CD14-positive monocyte (primary cell): ENCODE results near the gene DLGAP5. TPM values are rescaled to one million over a fixed set of nuclear protein-coding genes. Genes with fewer than 3 reads are reported as not detected.

Source experiments
- DNase-seq, 3 donors: peaks; one replicate each; pipeline ENCODE4 v3.0.0-alpha.2; 2011 to 2022
- H2AFZ ChIP-seq: 2 replicates; pipeline ENCODE4 v1.6.0; 2012; ENCODE audit warnings: mild to moderate bottlenecking, low read depth, low read length, inconsistent platforms; ENCODE audit not compliant: insufficient read depth, poor library complexity, severe bottlenecking
- H3K27ac ChIP-seq, 2 donors: 1 replicate in 1 of 2; 2 replicates in 1 of 2; pipeline ENCODE4 v1.5.1; 2012 to 2013; ENCODE audit warnings: low read length in 2 of 2, control low read depth in 1 of 2, inconsistent platforms in 1 of 2, low read depth in 1 of 2, mild to moderate bottlenecking in 1 of 2
- H3K27me3 ChIP-seq, 2 donors: one replicate each; pipeline versions ENCODE4 v1.6.0 to v1.6.1; 2011 to 2013; ENCODE audit warnings: low read length in 2 of 2; ENCODE audit not compliant: control insufficient read depth in 2 of 2, insufficient read depth in 2 of 2
- H3K36me3 ChIP-seq, 2 donors: replicated peaks in 1 of 2; 1 replicate in 1 of 2; 2 replicates in 1 of 2; pipeline versions ENCODE4 v1.5.1 to v1.6.1; 2012 to 2013; ENCODE audit warnings: low read length in 2 of 2, control low read depth in 1 of 2, inconsistent platforms in 1 of 2, mild to moderate bottlenecking in 1 of 2; ENCODE audit not compliant: insufficient read depth in 2 of 2, control insufficient read depth in 1 of 2
- H3K4me1 ChIP-seq, 2 donors: 1 replicate in 1 of 2; 2 replicates in 1 of 2; pipeline versions ENCODE4 v1.5.1 to v1.6.1; 2012 to 2013; ENCODE audit warnings: low read length in 2 of 2, control low read depth in 1 of 2, inconsistent platforms in 1 of 2, mild to moderate bottlenecking in 1 of 2, moderate library complexity in 1 of 2; ENCODE audit not compliant: insufficient read depth in 2 of 2, control insufficient read depth in 1 of 2
- H3K4me2 ChIP-seq: replicated peaks from 2 replicates; pipeline ENCODE3; 2012; ENCODE audit warnings: low read length, moderate library complexity, mild to moderate bottlenecking; ENCODE audit not compliant: poor library complexity, severe bottlenecking; ENCODE audit errors: extremely low read depth
- H3K4me3 ChIP-seq, 3 experiments: fragments of 200-600 bp in 1 of 3; sonication (generic) in 1 of 3; replicated peaks in 1 of 3; 1 replicate in 2 of 3; 2 replicates in 1 of 3; pipeline ENCODE4 v1.5.1; 2011 to 2013; ENCODE audit warnings: low read length in 3 of 3, mild to moderate bottlenecking in 3 of 3, control low read depth in 2 of 3, low read depth in 2 of 3, inconsistent platforms in 1 of 3, moderate library complexity in 1 of 3
- H3K79me2 ChIP-seq: 2 replicates; pipeline ENCODE4 v1.6.0; 2012; ENCODE audit warnings: mild to moderate bottlenecking, control low read depth, inconsistent platforms, low read length, moderate library complexity; ENCODE audit not compliant: insufficient read depth
- H3K9ac ChIP-seq: 2 replicates; pipeline ENCODE4 v1.6.0; 2017; ENCODE audit warnings: low read length, mild to moderate bottlenecking; ENCODE audit not compliant: insufficient read depth, poor library complexity, severe bottlenecking
- H3K9me3 ChIP-seq, 2 donors: replicated peaks in 1 of 2; 1 replicate in 1 of 2; 2 replicates in 1 of 2; pipeline versions ENCODE4 v1.5.1 to v1.6.1; 2012 to 2013; ENCODE audit warnings: low read length in 2 of 2, control low read depth in 1 of 2; ENCODE audit not compliant: control insufficient read depth in 1 of 2, insufficient read depth in 1 of 2
- H4K20me1 ChIP-seq: 2 replicates; pipeline ENCODE4 v1.6.0; 2012; ENCODE audit warnings: mild to moderate bottlenecking, low read length, control low read depth, moderate library complexity; ENCODE audit not compliant: insufficient read depth
- H3K27ac Mint-ChIP-seq, 7 donors: one replicate each; pipeline ENCODE4 v1.8.0; 2020; ENCODE audit warnings: mild to moderate bottlenecking in 7 of 7, mixed read lengths in 7 of 7, moderate library complexity in 6 of 7, inconsistent platforms in 2 of 7
- H3K27me3 Mint-ChIP-seq, 3 donors: one replicate each; pipeline ENCODE4 v1.8.0; 2021 to 2022; ENCODE audit warnings: low read depth in 3 of 3, mild to moderate bottlenecking in 3 of 3, mixed read lengths in 3 of 3, moderate library complexity in 3 of 3, inconsistent platforms in 1 of 3
- H3K36me3 Mint-ChIP-seq, 2 donors: one replicate each; pipeline ENCODE4 v1.8.0; 2020; ENCODE audit warnings: mixed read lengths in 2 of 2, inconsistent platforms in 1 of 2, mild to moderate bottlenecking in 1 of 2
- H3K4me1 Mint-ChIP-seq: one replicate; pipeline ENCODE4 v1.8.0; 2020; ENCODE audit warnings: mild to moderate bottlenecking, mixed read lengths
- H3K4me3 Mint-ChIP-seq, 2 donors: one replicate each; pipeline ENCODE4 v1.8.0; 2020; ENCODE audit warnings: mild to moderate bottlenecking in 2 of 2, mixed read lengths in 2 of 2, moderate library complexity in 1 of 2
- H3K9me3 Mint-ChIP-seq, 7 donors: one replicate each; pipeline ENCODE4 v1.8.0; 2020 to 2022; ENCODE audit warnings: mixed read lengths in 7 of 7, mild to moderate bottlenecking in 6 of 7, moderate library complexity in 6 of 7, inconsistent platforms in 2 of 7
- CTCF ChIP-seq: fragments of 200-600 bp; IDR thresholded peaks from one replicate; pipeline ENCODE4 v1.8.0; 2022; ENCODE audit warnings: antibody characterized with exemption, mild to moderate bottlenecking
- WGBS: methylation state at CpG from one replicate; pipeline ENCODE4 v1.1.5; 2013; ENCODE audit warnings: missing lambda C conversion rate; ENCODE audit not compliant: insufficient coverage; 5-methylcytosine and 5-hydroxymethylcytosine counted together
- intact Hi-C, 2 donors: fragments of 100-400 bp; cut with micrococcal nuclease; formaldehyde crosslinking; loops; one replicate each; pipeline versions ENCODE4 v1.15.0 to v1.15.1; 2023
- polyA plus RNA-seq, 3 donors: library from polyadenylated mRNA; depleted of rRNA in 1 of 3; unstranded in 2 of 3; stranded (reverse) in 1 of 3; fragments of 300-500 nt in 2 of 3; fragments of >200 nt in 1 of 3; fragmentation: Illumina TruSeq in 2 of 3; gene quantifications; 1 replicate in 2 of 3; 2 replicates in 1 of 3; pipeline ENCODE4 v1.2.3, GENCODE V29; 2012 to 2021

Gene DLGAP5
- polyA plus RNA-seq, 3 donors: 0.23 TPM; not detected in 2

- no peak for TF ChIP-seq CTCF
- H3K4me3 Mint-ChIP-seq: no peak overlapping the region
- no peak overlapping the region for H3K27ac Mint-ChIP-seq
- no peak for DNase-seq
- peaks cover 7% of the 10 kb centered on the region for H3K4me1 Mint-ChIP-seq
- no peaks in the 10 kb centered on the region for H3K36me3 ChIP-seq
- H3K9me3 Mint-ChIP-seq: peaks cover 6 to 25% (median 18%) of the 10 kb centered on the region in 7 donors
- H2AFZ ChIP-seq: no peak overlapping the region
- H3K9ac ChIP-seq: no peak overlapping the region
- no peaks in the 10 kb centered on the region for H3K27me3 Mint-ChIP-seq
- no CpG with 5 or more reads among the region's 2 CpGs for WGBS
- no peak overlapping the region for H3K4me2 ChIP-seq
- H3K79me2 ChIP-seq: no peaks in the 10 kb centered on the region
- intact Hi-C loops: no loop called here
- H3K4me3 ChIP-seq: no peak overlapping the region
- H4K20me1 ChIP-seq: no peaks in the 10 kb centered on the region
- peaks cover 12 to 15% of the 10 kb centered on the region in 2 donors for H3K9me3 ChIP-seq
- no peaks in the 10 kb centered on the region for H3K36me3 Mint-ChIP-seq
- H3K4me1 ChIP-seq: no peaks in the 10 kb centered on the region
- H3K27ac ChIP-seq: no peak overlapping the region
- H3K27me3 ChIP-seq: no peaks in the 10 kb centered on the region
These were observed 36.9 kb upstream of the DLGAP5 start for GRCh38 chr14:55228261-55228660.

- H3K36me3 Mint-ChIP-seq: no peaks in the 10 kb centered on the region
- H3K27ac Mint-ChIP-seq: no peak overlapping the region
- H4K20me1 ChIP-seq: no peaks in the 10 kb centered on the region
- no peak overlapping the region for H3K9ac ChIP-seq
- no peak overlapping the region for H3K4me3 ChIP-seq
- no peak for DNase-seq
- H3K27ac ChIP-seq: no peak overlapping the region
- intact Hi-C loops: no loop called here
- no peak overlapping the region for H3K4me2 ChIP-seq
- TF ChIP-seq CTCF: no peak
- no peak overlapping the region for H3K4me3 Mint-ChIP-seq
- H3K27me3 Mint-ChIP-seq: peaks cover 0 to 1% (median 0%) of the 10 kb centered on the region in 3 donors
- H3K36me3 ChIP-seq: no peaks in the 10 kb centered on the region
- H3K79me2 ChIP-seq: no peaks in the 10 kb centered on the region
- H3K9me3 Mint-ChIP-seq: peaks cover 6 to 18% (median 17%) of the 10 kb centered on the region in 7 donors
- no peaks in the 10 kb centered on the region for H3K4me1 ChIP-seq
- peaks cover 7% of the 10 kb centered on the region for H3K4me1 Mint-ChIP-seq
- H2AFZ ChIP-seq: no peak overlapping the region
- H3K27me3 ChIP-seq: peaks cover 0 to 3% of the 10 kb centered on the region in 2 donors
- H3K9me3 ChIP-seq: peaks cover 8 to 15% of the 10 kb centered on the region in 2 donors
These were observed 32.0 kb upstream of the DLGAP5 start for GRCh38 chr14:55223364-55223763.
